HL-60 (cell line): ENCODE measurements around the gene B3GNT9.

Experiments used
- GABPA ChIP-seq: IDR thresholded peaks from 2 replicates; pipeline ENCODE4 v1.6.1; 2012; ENCODE audit warnings: low read depth
- POLR2AphosphoS5 ChIP-seq: IDR thresholded peaks from 2 replicates; pipeline ENCODE4 v1.6.1; 2012; ENCODE audit warnings: low read depth
- SPI1 ChIP-seq: IDR thresholded peaks from 2 replicates; pipeline ENCODE4 v1.6.1; 2012; ENCODE audit warnings: low read depth, mild to moderate bottlenecking, borderline replicate concordance
- TF ChIP-seq, protein P1 (sequence below): IDR thresholded peaks from 2 replicates; pipeline ENCODE4 v1.6.1; 2012; ENCODE audit warnings: low read depth; ENCODE audit not compliant: insufficient replicate concordance
- TF ChIP-seq, protein P2 (sequence below): IDR thresholded peaks from one replicate; pipeline ENCODE4 v1.5.1; 2011; ENCODE audit warnings: low read length, control low read depth, inconsistent platforms; ENCODE audit not compliant: insufficient read depth

- TF ChIP-seq, protein P1, sequence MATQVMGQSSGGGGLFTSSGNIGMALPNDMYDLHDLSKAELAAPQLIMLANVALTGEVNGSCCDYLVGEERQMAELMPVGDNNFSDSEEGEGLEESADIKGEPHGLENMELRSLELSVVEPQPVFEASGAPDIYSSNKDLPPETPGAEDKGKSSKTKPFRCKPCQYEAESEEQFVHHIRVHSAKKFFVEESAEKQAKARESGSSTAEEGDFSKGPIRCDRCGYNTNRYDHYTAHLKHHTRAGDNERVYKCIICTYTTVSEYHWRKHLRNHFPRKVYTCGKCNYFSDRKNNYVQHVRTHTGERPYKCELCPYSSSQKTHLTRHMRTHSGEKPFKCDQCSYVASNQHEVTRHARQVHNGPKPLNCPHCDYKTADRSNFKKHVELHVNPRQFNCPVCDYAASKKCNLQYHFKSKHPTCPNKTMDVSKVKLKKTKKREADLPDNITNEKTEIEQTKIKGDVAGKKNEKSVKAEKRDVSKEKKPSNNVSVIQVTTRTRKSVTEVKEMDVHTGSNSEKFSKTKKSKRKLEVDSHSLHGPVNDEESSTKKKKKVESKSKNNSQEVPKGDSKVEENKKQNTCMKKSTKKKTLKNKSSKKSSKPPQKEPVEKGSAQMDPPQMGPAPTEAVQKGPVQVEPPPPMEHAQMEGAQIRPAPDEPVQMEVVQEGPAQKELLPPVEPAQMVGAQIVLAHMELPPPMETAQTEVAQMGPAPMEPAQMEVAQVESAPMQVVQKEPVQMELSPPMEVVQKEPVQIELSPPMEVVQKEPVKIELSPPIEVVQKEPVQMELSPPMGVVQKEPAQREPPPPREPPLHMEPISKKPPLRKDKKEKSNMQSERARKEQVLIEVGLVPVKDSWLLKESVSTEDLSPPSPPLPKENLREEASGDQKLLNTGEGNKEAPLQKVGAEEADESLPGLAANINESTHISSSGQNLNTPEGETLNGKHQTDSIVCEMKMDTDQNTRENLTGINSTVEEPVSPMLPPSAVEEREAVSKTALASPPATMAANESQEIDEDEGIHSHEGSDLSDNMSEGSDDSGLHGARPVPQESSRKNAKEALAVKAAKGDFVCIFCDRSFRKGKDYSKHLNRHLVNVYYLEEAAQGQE, result no peak
- TF ChIP-seq GABPA (no peak), POLR2AphosphoS5 (no peak), SPI1 (no peak)
- TF ChIP-seq, protein P2, sequence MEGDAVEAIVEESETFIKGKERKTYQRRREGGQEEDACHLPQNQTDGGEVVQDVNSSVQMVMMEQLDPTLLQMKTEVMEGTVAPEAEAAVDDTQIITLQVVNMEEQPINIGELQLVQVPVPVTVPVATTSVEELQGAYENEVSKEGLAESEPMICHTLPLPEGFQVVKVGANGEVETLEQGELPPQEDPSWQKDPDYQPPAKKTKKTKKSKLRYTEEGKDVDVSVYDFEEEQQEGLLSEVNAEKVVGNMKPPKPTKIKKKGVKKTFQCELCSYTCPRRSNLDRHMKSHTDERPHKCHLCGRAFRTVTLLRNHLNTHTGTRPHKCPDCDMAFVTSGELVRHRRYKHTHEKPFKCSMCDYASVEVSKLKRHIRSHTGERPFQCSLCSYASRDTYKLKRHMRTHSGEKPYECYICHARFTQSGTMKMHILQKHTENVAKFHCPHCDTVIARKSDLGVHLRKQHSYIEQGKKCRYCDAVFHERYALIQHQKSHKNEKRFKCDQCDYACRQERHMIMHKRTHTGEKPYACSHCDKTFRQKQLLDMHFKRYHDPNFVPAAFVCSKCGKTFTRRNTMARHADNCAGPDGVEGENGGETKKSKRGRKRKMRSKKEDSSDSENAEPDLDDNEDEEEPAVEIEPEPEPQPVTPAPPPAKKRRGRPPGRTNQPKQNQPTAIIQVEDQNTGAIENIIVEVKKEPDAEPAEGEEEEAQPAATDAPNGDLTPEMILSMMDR, result no peak
Measured at GRCh38 chr16:67157892-67158635, 7.3 kb upstream of the B3GNT9 start.
